A549 (cell line): ENCODE results near the gene KRTAP4-3. TPM values are rescaled to one million over a fixed set of nuclear protein-coding genes. Genes with fewer than 3 reads are reported as not detected.
"Not testable (repeated sequence)": the region's sequence is repeated elsewhere in the genome, so short reads cannot be mapped to it uniquely, and the experiment has no call there.

ENCODE experiments used
- ATAC-seq, 2 experiments: fragments of 200-7000 bp in 1 of 2; fragments of >200 bp in 1 of 2; cut with Nextera tagmentation in 1 of 2; cut with Tn5 transposase in 1 of 2; 3 replicates each; pipeline versions ENCODE4 v1.8.0 to v1.9.1; 2018 to 2020; ENCODE audit warnings: mild to moderate bottlenecking in 1 of 2, moderate library complexity in 1 of 2
- CTCF ChIA-PET: fragments of 300-600 bp; sonication (Branson Sonifier 250); formaldehyde crosslinking; extraction: SDS; loops from one replicate; lab custom pipeline; 2021; ENCODE audit warnings: antibody characterized with exemption, inconsistent platforms; lab: Yijun Ruan, JAX
- POLR2A ChIA-PET: fragments of 350-600 bp; formaldehyde crosslinking; extraction: SDS; loops from one replicate; lab custom pipeline; 2021; ENCODE audit warnings: antibody characterized with exemption, inconsistent platforms; lab: Yijun Ruan, JAX
- DNase-seq, 2 experiments: peaks; one replicate each; pipeline versions ENCODE4 v3.0.0 to v3.0.0-alpha.2; 2011 to 2016; ENCODE audit warnings: low read depth in 1 of 2, low spot score in 1 of 2
- FAIRE-seq: peaks from 2 replicates; lab custom pipeline; 2011; peaks lifted over from hg19 to GRCh38; lab: Jason Lieb, UNC
- H3K27ac ChIP-seq, 2 experiments: fragments of >200 bp; sonication (Bioruptor Twin); formaldehyde crosslinking; 3 replicates each; pipeline ENCODE4 v1.5.1; 2016 to 2017
- H3K4me1 ChIP-seq: fragments of >200 bp; sonication (Bioruptor Twin); formaldehyde crosslinking; 3 replicates; pipeline ENCODE4 v1.6.1; 2016
- H3K4me2 ChIP-seq: fragments of >200 bp; sonication (Bioruptor Twin); formaldehyde crosslinking; 3 replicates; pipeline ENCODE4 v1.6.1; 2016
- H3K4me3 ChIP-seq: fragments of >200 bp; sonication (Bioruptor Twin); formaldehyde crosslinking; 3 replicates; pipeline ENCODE4 v1.5.1; 2016
- H3K9me3 ChIP-seq: fragments of >200 bp; sonication (Bioruptor Twin); formaldehyde crosslinking; 3 replicates; pipeline ENCODE4 v1.6.1; 2016
- CBX2 ChIP-seq: fragments of 200-600 bp; sonication (generic); IDR thresholded peaks from 2 replicates; pipeline ENCODE4 v1.6.1; 2016; ENCODE audit warnings: low read depth, mild to moderate bottlenecking, borderline replicate concordance
- FOSL2 ChIP-seq, 2 experiments: fragments of 450-650 bp in 1 of 2; fragments of >200 bp in 1 of 2; sonication (Bioruptor Twin) in 1 of 2; formaldehyde crosslinking; IDR thresholded peaks; 2 replicates each; pipeline versions ENCODE4 v1.5.0 to v1.6.1; 2016 to 2020; ENCODE audit warnings: mild to moderate bottlenecking in 1 of 2, moderate library complexity in 1 of 2
- FOXS1 ChIP-seq: fragments of 250-450 bp; sonication (Bioruptor Pico); IDR thresholded peaks from 2 replicates; pipeline ENCODE4 v1.5.0; 2020; ENCODE audit warnings: mild to moderate bottlenecking, moderate library complexity
- HOXB13 ChIP-seq: fragments of 250-450 bp; sonication (Bioruptor Pico); IDR thresholded peaks from 2 replicates; pipeline ENCODE4 v1.5.0; 2020; ENCODE audit warnings: low read depth, mild to moderate bottlenecking, moderate library complexity
- JUN ChIP-seq, 2 experiments: fragments of >200 bp; sonication (Bioruptor Twin); formaldehyde crosslinking; IDR thresholded peaks; 2 replicates in 1 of 2; 3 replicates in 1 of 2; pipeline ENCODE4 v1.6.1; 2016 to 2017
- SREBF2 ChIP-seq: fragments of 450-650 bp; IDR thresholded peaks from 2 replicates; pipeline ENCODE4 v1.6.1; 2014; ENCODE audit warnings: mild to moderate bottlenecking, moderate library complexity
- ZC3H11A ChIP-seq: fragments of 450-650 bp; IDR thresholded peaks from 2 replicates; pipeline ENCODE4 v1.6.1; 2014; ENCODE audit warnings: antibody characterized with exemption, mild to moderate bottlenecking
- WGBS: methylation state at CpG from one replicate; pipeline ENCODE4 v1.1.6; 2017; ENCODE audit errors: missing lambda C conversion rate; 5-methylcytosine and 5-hydroxymethylcytosine counted together
- polyA plus RNA-seq, 4 experiments: library from polyadenylated mRNA; depleted of rRNA in 3 of 4; stranded (reverse); fragments of >200 nt; fragmentation: RNase III in 1 of 4; extraction: RNeasy Plus Mini Kit Qiagen cat#74134 plus additional on column Dnase treatment in 1 of 4; gene quantifications; 2 replicates in 3 of 4; 3 replicates in 1 of 4; pipeline ENCODE4 v1.2.3, GENCODE V29; 2011 to 2017
- small RNA-seq, 6 experiments: library from RNA; depleted of rRNA; stranded (forward); fragments of <200 nt; gene quantifications; one replicate each; pipeline ENCODE3, GENCODE V24; 2012

The KRTAP4-3 gene
- polyA plus RNA-seq, 2 of the 4 experiments (the other 2 are of a cell fraction), result not detected

GRCh38 chr17:41118721-41119120, 49.3 kb downstream of the KRTAP4-3 start:
- CTCF ChIA-PET, result no interaction called here
- WGBS, result 70% methylated on average over 4 of the region's 4 CpGs
- FAIRE-seq (no peak), DNase-seq (no peak), ATAC-seq (no peak)
- no peak overlapping the region for H3K4me2 ChIP-seq
- H3K4me3 ChIP-seq, result no peak overlapping the region
- H3K4me1 ChIP-seq, result no peaks in the 10 kb centered on the region
- no peak overlapping the region for H3K27ac ChIP-seq
- TF ChIP-seq FOSL2 (IDR thresholded peaks at IDR 0.05) (no peak), FOSL2 (CRISPR knock-in tag; IDR thresholded peaks at IDR 0.05) (no peak), JUN (IDR thresholded peaks at IDR 0.05) (no peak), ZC3H11A (no peak), CBX2 (no peak), FOXS1 (CRISPR knock-in tag) (no peak), SREBF2 (no peak), HOXB13 (no peak)
- POLR2A ChIA-PET, result no interaction called here
- H3K9me3 ChIP-seq, result no peaks in the 10 kb centered on the region

- 65% methylated on average over 6 of the region's 10 CpGs for WGBS
- POLR2A ChIA-PET, FAIRE-seq, CTCF ChIA-PET, H3K4me2 ChIP-seq, H3K9me3 ChIP-seq, DNase-seq, H3K4me1 ChIP-seq, ATAC-seq, H3K27ac ChIP-seq, H3K4me3 ChIP-seq: not testable (repeated sequence)
Observed at GRCh38 chr17:41117846-41118386, 50.1 kb downstream of the KRTAP4-3 start, which contains the start of gene KRTAP4-11. TSS of gene KRTAP4-11 (minus strand) at chr17:41118373. CDS start at chr17:41118315, 58 bp downstream.

Small RNAs within 50 kb of the gene (small RNA-seq; reads per million reads assigned to genes)
- 0 reads per million in 6 experiments for gene KRTAP4-17P

Other genes with a start within 250 kb of the KRTAP4-3 start
Only the 30 nearest of the 40 such genes appear.
- gene KRTAP1-5, start 141.0 kb downstream of the KRTAP4-3 start, polyA plus RNA-seq (2011; rRNA removed), result not detected in 2 replicates
- gene KRTAP1-5, start 141.0 kb downstream of the KRTAP4-3 start, polyA plus RNA-seq (2017; fragmentation: RNase III; extraction: RNeasy Plus Mini Kit Qiagen cat#74134 plus additional on column Dnase treatment), result not detected in 3 replicates
- not detected in 2 replicates for gene KRTAP1-4, start 138.0 kb downstream of the KRTAP4-3 start, polyA plus RNA-seq (2011; rRNA removed)
- gene KRTAP1-4, start 138.0 kb downstream of the KRTAP4-3 start, polyA plus RNA-seq (2017; fragmentation: RNase III; extraction: RNeasy Plus Mini Kit Qiagen cat#74134 plus additional on column Dnase treatment), result not detected in 3 replicates
- gene KRTAP1-3, start 133.3 kb downstream of the KRTAP4-3 start, polyA plus RNA-seq (2011; rRNA removed), result not detected in 2 replicates
- gene KRTAP1-3, start 133.3 kb downstream of the KRTAP4-3 start, polyA plus RNA-seq (2017; fragmentation: RNase III; extraction: RNeasy Plus Mini Kit Qiagen cat#74134 plus additional on column Dnase treatment), result not detected in 3 replicates
- gene KRTAP1-1, start 126.8 kb downstream of the KRTAP4-3 start, polyA plus RNA-seq (2011; rRNA removed), result not detected in 2 replicates
- not detected in 3 replicates for gene KRTAP1-1, start 126.8 kb downstream of the KRTAP4-3 start, polyA plus RNA-seq (2017; fragmentation: RNase III; extraction: RNeasy Plus Mini Kit Qiagen cat#74134 plus additional on column Dnase treatment)
- not detected in 2 replicates for gene KRTAP2-1, start 120.9 kb downstream of the KRTAP4-3 start, polyA plus RNA-seq (2011; rRNA removed)
- gene KRTAP2-1, start 120.9 kb downstream of the KRTAP4-3 start, polyA plus RNA-seq (2017; fragmentation: RNase III; extraction: RNeasy Plus Mini Kit Qiagen cat#74134 plus additional on column Dnase treatment), result not detected in 3 replicates
- not detected in 2 replicates for gene KRTAP2-2, start 113.0 kb downstream of the KRTAP4-3 start, polyA plus RNA-seq (2011; rRNA removed)
- gene KRTAP2-2, start 113.0 kb downstream of the KRTAP4-3 start, polyA plus RNA-seq (2017; fragmentation: RNase III; extraction: RNeasy Plus Mini Kit Qiagen cat#74134 plus additional on column Dnase treatment), result not detected in 3 replicates
- not detected in 2 replicates for gene KRTAP2-3, start 108.1 kb downstream of the KRTAP4-3 start, polyA plus RNA-seq (2011; rRNA removed)
- 0.10 TPM in 1 of 3 replicates, not detected in the others for gene KRTAP2-3, start 108.1 kb downstream of the KRTAP4-3 start, polyA plus RNA-seq (2017; fragmentation: RNase III; extraction: RNeasy Plus Mini Kit Qiagen cat#74134 plus additional on column Dnase treatment)
- not detected in 2 replicates for gene KRTAP2-4, start 102.3 kb downstream of the KRTAP4-3 start, polyA plus RNA-seq (2011; rRNA removed)
- not detected in 3 replicates for gene KRTAP2-4, start 102.3 kb downstream of the KRTAP4-3 start, polyA plus RNA-seq (2017; fragmentation: RNase III; extraction: RNeasy Plus Mini Kit Qiagen cat#74134 plus additional on column Dnase treatment)
- not detected in 2 replicates for gene KRTAP4-7, start 84.1 kb downstream of the KRTAP4-3 start, polyA plus RNA-seq (2011; rRNA removed)
- gene KRTAP4-7, start 84.1 kb downstream of the KRTAP4-3 start, polyA plus RNA-seq (2017; fragmentation: RNase III; extraction: RNeasy Plus Mini Kit Qiagen cat#74134 plus additional on column Dnase treatment), result not detected in 3 replicates
- not detected in 2 replicates for gene KRTAP4-8, start 70.1 kb downstream of the KRTAP4-3 start, polyA plus RNA-seq (2011; rRNA removed)
- not detected in 3 replicates for gene KRTAP4-8, start 70.1 kb downstream of the KRTAP4-3 start, polyA plus RNA-seq (2017; fragmentation: RNase III; extraction: RNeasy Plus Mini Kit Qiagen cat#74134 plus additional on column Dnase treatment)
- not detected in 2 replicates for gene KRTAP4-16, start 66.0 kb downstream of the KRTAP4-3 start, polyA plus RNA-seq (2011; rRNA removed)
- not detected in 3 replicates for gene KRTAP4-16, start 66.0 kb downstream of the KRTAP4-3 start, polyA plus RNA-seq (2017; fragmentation: RNase III; extraction: RNeasy Plus Mini Kit Qiagen cat#74134 plus additional on column Dnase treatment)
- gene KRTAP4-9, start 62.8 kb downstream of the KRTAP4-3 start, polyA plus RNA-seq (2011; rRNA removed), result not detected in 2 replicates
- not detected in 3 replicates for gene KRTAP4-9, start 62.8 kb downstream of the KRTAP4-3 start, polyA plus RNA-seq (2017; fragmentation: RNase III; extraction: RNeasy Plus Mini Kit Qiagen cat#74134 plus additional on column Dnase treatment)
- gene KRTAP4-11, start 49.8 kb downstream of the KRTAP4-3 start, polyA plus RNA-seq (2011; rRNA removed), result not detected in 2 replicates
- not detected in 3 replicates for gene KRTAP4-11, start 49.8 kb downstream of the KRTAP4-3 start, polyA plus RNA-seq (2017; fragmentation: RNase III; extraction: RNeasy Plus Mini Kit Qiagen cat#74134 plus additional on column Dnase treatment)
- gene KRTAP4-12, start 44.0 kb downstream of the KRTAP4-3 start, polyA plus RNA-seq (2011; rRNA removed), result not detected in 2 replicates
- gene KRTAP4-12, start 44.0 kb downstream of the KRTAP4-3 start, polyA plus RNA-seq (2017; fragmentation: RNase III; extraction: RNeasy Plus Mini Kit Qiagen cat#74134 plus additional on column Dnase treatment), result not detected in 3 replicates
- gene KRTAP4-6, start 27.7 kb downstream of the KRTAP4-3 start, polyA plus RNA-seq (2011; rRNA removed), result not detected in 2 replicates
- gene KRTAP4-6, start 27.7 kb downstream of the KRTAP4-3 start, polyA plus RNA-seq (2017; fragmentation: RNase III; extraction: RNeasy Plus Mini Kit Qiagen cat#74134 plus additional on column Dnase treatment), result not detected in 3 replicates
- gene KRTAP4-5, start 18.4 kb downstream of the KRTAP4-3 start, polyA plus RNA-seq (2011; rRNA removed), result not detected in 2 replicates
- gene KRTAP4-5, start 18.4 kb downstream of the KRTAP4-3 start, polyA plus RNA-seq (2017; fragmentation: RNase III; extraction: RNeasy Plus Mini Kit Qiagen cat#74134 plus additional on column Dnase treatment), result not detected in 3 replicates
- not detected in 2 replicates for gene KRTAP4-4, start 7.5 kb downstream of the KRTAP4-3 start, polyA plus RNA-seq (2011; rRNA removed)
- not detected in 3 replicates for gene KRTAP4-4, start 7.5 kb downstream of the KRTAP4-3 start, polyA plus RNA-seq (2017; fragmentation: RNase III; extraction: RNeasy Plus Mini Kit Qiagen cat#74134 plus additional on column Dnase treatment)
- gene KRTAP4-2, start 10.0 kb upstream of the KRTAP4-3 start, polyA plus RNA-seq (2011; rRNA removed), result not detected in 2 replicates
- not detected in 3 replicates for gene KRTAP4-2, start 10.0 kb upstream of the KRTAP4-3 start, polyA plus RNA-seq (2017; fragmentation: RNase III; extraction: RNeasy Plus Mini Kit Qiagen cat#74134 plus additional on column Dnase treatment)
- gene KRTAP4-1, start 16.7 kb upstream of the KRTAP4-3 start, polyA plus RNA-seq (2011; rRNA removed), result 0.32 TPM in 2 replicates
- gene KRTAP4-1, start 16.7 kb upstream of the KRTAP4-3 start, polyA plus RNA-seq (2017; fragmentation: RNase III; extraction: RNeasy Plus Mini Kit Qiagen cat#74134 plus additional on column Dnase treatment), result 0.12 TPM in 2 of 3 replicates, not detected in the other
- not detected in 2 replicates for gene KRTAP9-1, start 21.7 kb upstream of the KRTAP4-3 start, polyA plus RNA-seq (2011; rRNA removed)
- gene KRTAP9-1, start 21.7 kb upstream of the KRTAP4-3 start, polyA plus RNA-seq (2017; fragmentation: RNase III; extraction: RNeasy Plus Mini Kit Qiagen cat#74134 plus additional on column Dnase treatment), result not detected in 3 replicates
- gene KRTAP9-2, start 58.4 kb upstream of the KRTAP4-3 start, polyA plus RNA-seq (2011; rRNA removed), result not detected in 2 replicates
- not detected in 3 replicates for gene KRTAP9-2, start 58.4 kb upstream of the KRTAP4-3 start, polyA plus RNA-seq (2017; fragmentation: RNase III; extraction: RNeasy Plus Mini Kit Qiagen cat#74134 plus additional on column Dnase treatment)
- gene KRTAP9-3, start 64.2 kb upstream of the KRTAP4-3 start, polyA plus RNA-seq (2011; rRNA removed), result not detected in 2 replicates
- gene KRTAP9-3, start 64.2 kb upstream of the KRTAP4-3 start, polyA plus RNA-seq (2017; fragmentation: RNase III; extraction: RNeasy Plus Mini Kit Qiagen cat#74134 plus additional on column Dnase treatment), result not detected in 3 replicates
- gene KRTAP9-8, start 69.8 kb upstream of the KRTAP4-3 start, polyA plus RNA-seq (2011; rRNA removed), result not detected in 2 replicates
- gene KRTAP9-8, start 69.8 kb upstream of the KRTAP4-3 start, polyA plus RNA-seq (2017; fragmentation: RNase III; extraction: RNeasy Plus Mini Kit Qiagen cat#74134 plus additional on column Dnase treatment), result not detected in 3 replicates
- gene KRTAP9-4, start 81.5 kb upstream of the KRTAP4-3 start, polyA plus RNA-seq (2011; rRNA removed), result not detected in 2 replicates
- not detected in 3 replicates for gene KRTAP9-4, start 81.5 kb upstream of the KRTAP4-3 start, polyA plus RNA-seq (2017; fragmentation: RNase III; extraction: RNeasy Plus Mini Kit Qiagen cat#74134 plus additional on column Dnase treatment)
- gene KRTAP9-9, start 87.2 kb upstream of the KRTAP4-3 start, polyA plus RNA-seq (2011; rRNA removed), result not detected in 2 replicates
- gene KRTAP9-9, start 87.2 kb upstream of the KRTAP4-3 start, polyA plus RNA-seq (2017; fragmentation: RNase III; extraction: RNeasy Plus Mini Kit Qiagen cat#74134 plus additional on column Dnase treatment), result not detected in 3 replicates
- gene KRTAP9-6, start 97.2 kb upstream of the KRTAP4-3 start, polyA plus RNA-seq (2011; rRNA removed), result not detected in 2 replicates
- not detected in 3 replicates for gene KRTAP9-6, start 97.2 kb upstream of the KRTAP4-3 start, polyA plus RNA-seq (2017; fragmentation: RNase III; extraction: RNeasy Plus Mini Kit Qiagen cat#74134 plus additional on column Dnase treatment)
- gene KRTAP9-7, start 107.5 kb upstream of the KRTAP4-3 start, polyA plus RNA-seq (2011; rRNA removed), result not detected in 2 replicates
- gene KRTAP9-7, start 107.5 kb upstream of the KRTAP4-3 start, polyA plus RNA-seq (2017; fragmentation: RNase III; extraction: RNeasy Plus Mini Kit Qiagen cat#74134 plus additional on column Dnase treatment), result not detected in 3 replicates
- gene KRTAP29-1, start 134.6 kb upstream of the KRTAP4-3 start, polyA plus RNA-seq (2011; rRNA removed), result not detected in 2 replicates
- not detected in 3 replicates for gene KRTAP29-1, start 134.6 kb upstream of the KRTAP4-3 start, polyA plus RNA-seq (2017; fragmentation: RNase III; extraction: RNeasy Plus Mini Kit Qiagen cat#74134 plus additional on column Dnase treatment)
- gene KRTAP16-1, start 141.1 kb upstream of the KRTAP4-3 start, polyA plus RNA-seq (2011; rRNA removed), result not detected in 2 replicates
- gene KRTAP16-1, start 141.1 kb upstream of the KRTAP4-3 start, polyA plus RNA-seq (2017; fragmentation: RNase III; extraction: RNeasy Plus Mini Kit Qiagen cat#74134 plus additional on column Dnase treatment), result not detected in 3 replicates
- gene KRTAP17-1, start 147.5 kb upstream of the KRTAP4-3 start, polyA plus RNA-seq (2011; rRNA removed), result not detected in 2 replicates
- not detected in 3 replicates for gene KRTAP17-1, start 147.5 kb upstream of the KRTAP4-3 start, polyA plus RNA-seq (2017; fragmentation: RNase III; extraction: RNeasy Plus Mini Kit Qiagen cat#74134 plus additional on column Dnase treatment)